Nephron progenitor cell (in vitro differentiated cells): ENCODE data around the gene MTURN.

Experiments
- DNase-seq: peaks from one replicate; pipeline ENCODE4 v3.0.0; 2021
- H3K27ac Mint-ChIP-seq: 2 replicates; pipeline ENCODE4 v1.8.0; 2021; ENCODE audit warnings: mild to moderate bottlenecking, moderate library complexity, mixed read lengths
- H3K27me3 Mint-ChIP-seq: 2 replicates; pipeline ENCODE4 v1.8.0; 2021; ENCODE audit warnings: mild to moderate bottlenecking, low read depth, mixed read lengths; ENCODE audit not compliant: poor library complexity
- H3K36me3 Mint-ChIP-seq: 2 replicates; pipeline ENCODE4 v1.8.0; 2021; ENCODE audit warnings: low read depth, mixed read lengths
- H3K4me1 Mint-ChIP-seq: 2 replicates; pipeline ENCODE4 v1.8.0; 2021; ENCODE audit warnings: mixed read lengths
- H3K4me3 Mint-ChIP-seq: 2 replicates; pipeline ENCODE4 v1.8.0; 2021; ENCODE audit warnings: mild to moderate bottlenecking, moderate library complexity, mixed read lengths
- H3K9me3 Mint-ChIP-seq: 2 replicates; pipeline ENCODE4 v1.8.0; 2021; ENCODE audit warnings: mild to moderate bottlenecking, moderate library complexity, mixed read lengths
- CTCF ChIP-seq: fragments of 200-600 bp; sonication (generic); IDR thresholded peaks from 2 replicates; pipeline ENCODE4 v1.5.0; 2021; ENCODE audit warnings: antibody characterized with exemption

MTURN gene

GRCh38 chr7:30113144-30113543 is 21.6 kb upstream of the MTURN start:
- peaks cover 60% of the 10 kb centered on the region for H3K9me3 Mint-ChIP-seq

GRCh38 chr7:30114536-30115238 is 20.1 kb upstream of the MTURN start:
- peaks cover 62% of the 10 kb centered on the region for H3K36me3 Mint-ChIP-seq
- H3K4me1 Mint-ChIP-seq: no peaks in the 10 kb centered on the region
- peaks cover 49% of the 10 kb centered on the region for H3K9me3 Mint-ChIP-seq
- H3K27me3 Mint-ChIP-seq: no peaks in the 10 kb centered on the region
- peak overlapping the region; percentile 79 for H3K27ac Mint-ChIP-seq
- no peak for DNase-seq
- TF ChIP-seq CTCF: no peak
- no peak overlapping the region for H3K4me3 Mint-ChIP-seq

More at GRCh38 chr7:30113144-30113543, 21.6 kb upstream of the MTURN start:
- Mint-ChIP-seq H3K4me3 (no peak overlapping the region), H3K27me3 (no peaks in the 10 kb centered on the region), H3K27ac (no peak overlapping the region), H3K4me1 (no peaks in the 10 kb centered on the region), H3K36me3 (peaks cover 65% of the 10 kb centered on the region)
- no peak for TF ChIP-seq CTCF
- no peak for DNase-seq

GRCh38 chr7:30115709-30116297 is 19.0 kb upstream of the MTURN start:
- Mint-ChIP-seq H3K36me3 (peaks cover 56% of the 10 kb centered on the region), H3K27me3 (no peaks in the 10 kb centered on the region), H3K9me3 (peaks cover 38% of the 10 kb centered on the region), H3K4me3 (no peak overlapping the region), H3K27ac (no peak overlapping the region), H3K4me1 (no peaks in the 10 kb centered on the region)
- no peak for DNase-seq
- TF ChIP-seq CTCF: no peak

- no peaks in the 10 kb centered on the region for H3K4me1 Mint-ChIP-seq
- no peak overlapping the region for H3K4me3 Mint-ChIP-seq
- H3K27me3 Mint-ChIP-seq: no peaks in the 10 kb centered on the region
- TF ChIP-seq CTCF: no peak
- DNase-seq: no peak
- H3K9me3 Mint-ChIP-seq: peaks cover 31% of the 10 kb centered on the region
- peak overlapping the region; percentile 14 for H3K27ac Mint-ChIP-seq
- peaks cover 48% of the 10 kb centered on the region for H3K36me3 Mint-ChIP-seq
Measured at GRCh38 chr7:30116771-30117170, 18.0 kb upstream of the MTURN start.

- no peaks in the 10 kb centered on the region for H3K4me1 Mint-ChIP-seq
- DNase-seq: no peak
- no peaks in the 10 kb centered on the region for H3K27me3 Mint-ChIP-seq
- no peak for TF ChIP-seq CTCF
- H3K36me3 Mint-ChIP-seq: peaks cover 37% of the 10 kb centered on the region
- no peak overlapping the region for H3K27ac Mint-ChIP-seq
- peaks cover 22% of the 10 kb centered on the region for H3K9me3 Mint-ChIP-seq
- H3K4me3 Mint-ChIP-seq: no peak overlapping the region
Measured at GRCh38 chr7:30117896-30118295, 16.9 kb upstream of the MTURN start.
